Measurements from ENCODE around the gene RNF130.

Gene RNF130

DNA sequence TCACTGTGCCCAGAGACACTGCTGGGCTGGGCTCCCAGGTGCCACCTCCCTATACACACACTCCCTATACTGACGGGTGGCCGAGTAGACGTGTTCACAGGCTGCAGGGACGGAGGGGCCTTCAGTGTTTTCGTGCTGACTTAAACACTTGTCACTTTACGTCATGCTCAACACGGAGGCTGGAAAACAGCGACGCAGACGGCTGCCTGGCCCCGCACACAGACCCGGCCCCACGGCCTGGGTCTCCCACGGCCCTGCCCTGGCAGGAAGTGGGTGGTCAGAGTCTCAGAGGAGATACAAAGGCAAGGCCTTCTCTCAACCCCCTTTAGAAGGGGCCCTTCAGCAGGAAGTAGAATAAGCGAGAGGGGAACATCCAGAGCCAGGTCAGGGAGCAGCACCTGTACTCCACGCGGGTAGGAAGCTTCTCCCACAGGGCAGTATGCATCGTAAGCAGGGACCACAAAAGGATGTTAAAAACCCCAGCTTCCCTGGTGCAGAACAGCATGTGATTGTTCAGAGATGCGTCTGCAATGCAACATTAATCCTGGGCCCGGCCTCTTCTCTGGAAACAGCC, 152.0 kb downstream of the RNF130 start:
- no peak for TF ChIP-seq CTCF (IDR thresholded peaks at IDR 0.05; ENCODE audit: low read depth, low read length)
- DNase-seq (ENCODE audit: extremely low read depth, low read depth) = no peak

GRCh38 chr5:179918742-179919486, 152.6 kb downstream of the RNF130 start:
- no peak for TF ChIP-seq CTCF (IDR thresholded peaks at IDR 0.05; ENCODE audit: low read depth, low read length)

GRCh38 chr5:179916523-179916922, 155.0 kb downstream of the RNF130 start:
- no peak for TF ChIP-seq CTCF (IDR thresholded peaks at IDR 0.05; ENCODE audit: low read depth, low read length)
- no peak for DNase-seq (ENCODE audit: extremely low read depth, low read depth)

More at GRCh38 chr5:179918742-179919486, 152.6 kb downstream of the RNF130 start:
- no peak for DNase-seq (ENCODE audit: extremely low read depth, low read depth)

- DNase-seq (ENCODE audit: extremely low read depth, low read depth) = no peak
- no peak for TF ChIP-seq CTCF (IDR thresholded peaks at IDR 0.05; ENCODE audit: low read depth, low read length)
Observed at GRCh38 chr5:179915406-179915935, 156.1 kb downstream of the RNF130 start.

GRCh38 chr5:179914032-179914755, 157.4 kb downstream of the RNF130 start:
- no peak for DNase-seq (ENCODE audit: extremely low read depth, low read depth)
- no peak for TF ChIP-seq CTCF (IDR thresholded peaks at IDR 0.05; ENCODE audit: low read depth, low read length)

DNA sequence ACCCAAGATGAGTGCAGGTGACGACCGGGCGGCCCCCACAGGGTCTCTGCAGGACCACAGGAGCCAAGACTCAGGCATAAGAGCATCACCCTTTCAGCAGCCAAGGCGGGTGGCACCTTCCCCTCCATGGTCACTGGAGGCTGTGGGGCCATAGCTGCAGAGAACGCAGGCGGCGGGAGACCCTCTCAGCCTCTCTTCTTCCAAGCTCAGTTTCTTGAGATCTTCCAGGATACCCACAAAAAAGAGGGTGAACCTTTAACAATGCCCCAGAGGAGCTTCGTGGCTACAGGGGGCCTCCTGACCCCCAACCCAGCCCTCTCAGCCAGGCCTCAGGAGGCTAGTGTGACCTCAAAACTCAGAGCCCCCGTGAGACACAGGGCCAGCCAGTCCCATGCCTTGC, 158.1 kb downstream of the RNF130 start:
- no peak for TF ChIP-seq CTCF (IDR thresholded peaks at IDR 0.05; ENCODE audit: low read depth, low read length)
- DNase-seq (ENCODE audit: extremely low read depth, low read depth) = no peak

GRCh38 chr5:179912951-179913350, 158.6 kb downstream of the RNF130 start:
- no peak for DNase-seq (ENCODE audit: extremely low read depth, low read depth)
- no peak for TF ChIP-seq CTCF (IDR thresholded peaks at IDR 0.05; ENCODE audit: low read depth, low read length)
